ENCODE data around the gene NMNAT2. TPM values are rescaled to one million over a fixed set of nuclear protein-coding genes. Genes with fewer than 3 reads are reported as not detected.

NMNAT2 gene
- total RNA-seq, 1 donor from 2014 or later = 0.49 TPM

GRCh38 chr1:183315991-183316758 lies 102.0 kb downstream of the NMNAT2 start:
- Mint-ChIP-seq H3K36me3 (no peaks in the 10 kb centered on the region), H3K9me3 (peaks cover 2% of the 10 kb centered on the region), H3K27me3 (ENCODE audit: insufficient read depth, low read depth) (peaks cover 8% of the 10 kb centered on the region), H3K4me1 (peaks cover 62% of the 10 kb centered on the region), H3K4me3 (no peak overlapping the region), H3K27ac (peak overlapping the region; percentile 85)
- Histone ChIP-seq H3K27ac (no peak overlapping the region), H3K79me2 (ENCODE audit: low read depth) (no peaks in the 10 kb centered on the region), H3K36me3 (no peaks in the 10 kb centered on the region), H3K4me3 (no peak overlapping the region), H3K4me2 (no peak overlapping the region), H3K27me3 (no peaks in the 10 kb centered on the region), H2AFZ (replicated peaks) (peak overlapping the region; percentile 90), H3F3A (ENCODE audit: low read depth) (no peaks in the 10 kb centered on the region), H3K4me1 (peaks cover 18% of the 10 kb centered on the region), H4K20me1 (ENCODE audit: low read depth) (no peaks in the 10 kb centered on the region), H3K9ac (no peak overlapping the region), H3K9me3 (ENCODE audit: low read depth) (no peaks in the 10 kb centered on the region)
- no peak for TF ChIP-seq EZH2phosphoT487 (IDR thresholded peaks at IDR 0.05)
- TF ChIP-seq EZH2 (IDR thresholded peaks at IDR 0.05) = no peak
- TF ChIP-seq CTCF (IDR thresholded peaks at IDR 0.05) = no peak
- DNase-seq (ENCODE audit: low spot score) = no peak

- H3K4me3 Mint-ChIP-seq = no peak overlapping the region
- no peak for TF ChIP-seq EZH2phosphoT487 (IDR thresholded peaks at IDR 0.05)
- no peak for TF ChIP-seq EZH2 (IDR thresholded peaks at IDR 0.05)
- TF ChIP-seq CTCF (IDR thresholded peaks at IDR 0.05) = no peak
- peak; percentile 30 for DNase-seq (ENCODE audit: low spot score)
- peaks cover 5% of the 10 kb centered on the region for H3K9me3 Mint-ChIP-seq
- Histone ChIP-seq H2AFZ (replicated peaks) (no peak overlapping the region), H3K9me3 (ENCODE audit: low read depth) (no peaks in the 10 kb centered on the region), H3K36me3 (no peaks in the 10 kb centered on the region), H3K4me3 (no peak overlapping the region), H3K4me2 (peak overlapping the region; percentile 1), H3F3A (ENCODE audit: low read depth) (no peaks in the 10 kb centered on the region), H3K9ac (no peak overlapping the region), H3K4me1 (peaks cover 18% of the 10 kb centered on the region), H3K79me2 (ENCODE audit: low read depth) (no peaks in the 10 kb centered on the region), H3K27me3 (no peaks in the 10 kb centered on the region), H3K27ac (no peak overlapping the region), H4K20me1 (ENCODE audit: low read depth) (no peaks in the 10 kb centered on the region)
- H3K27ac Mint-ChIP-seq = no peak overlapping the region
- H3K36me3 Mint-ChIP-seq = peaks cover 3% of the 10 kb centered on the region
- H3K4me1 Mint-ChIP-seq = peaks cover 56% of the 10 kb centered on the region
- peaks cover 11% of the 10 kb centered on the region for H3K27me3 Mint-ChIP-seq (ENCODE audit: insufficient read depth, low read depth)
Measured at GRCh38 chr1:183313063-183313462, 105.1 kb downstream of the NMNAT2 start.

- Histone ChIP-seq H3K4me3 (no peak overlapping the region), H4K20me1 (ENCODE audit: low read depth) (no peaks in the 10 kb centered on the region), H3K27ac (no peak overlapping the region), H3K4me1 (peaks cover 12% of the 10 kb centered on the region), H3K9me3 (ENCODE audit: low read depth) (no peaks in the 10 kb centered on the region), H3F3A (ENCODE audit: low read depth) (no peaks in the 10 kb centered on the region), H3K9ac (no peak overlapping the region), H3K36me3 (no peaks in the 10 kb centered on the region), H3K79me2 (ENCODE audit: low read depth) (no peaks in the 10 kb centered on the region), H3K27me3 (no peaks in the 10 kb centered on the region), H3K4me2 (no peak overlapping the region), H2AFZ (replicated peaks) (peak overlapping the region; percentile 6)
- H3K27me3 Mint-ChIP-seq (ENCODE audit: insufficient read depth, low read depth) = peaks cover 6% of the 10 kb centered on the region
- no peak overlapping the region for H3K27ac Mint-ChIP-seq
- H3K9me3 Mint-ChIP-seq = peaks cover 5% of the 10 kb centered on the region
- no peak for DNase-seq (ENCODE audit: low spot score)
- H3K4me3 Mint-ChIP-seq = peak overlapping the region; percentile 33
- peaks cover 45% of the 10 kb centered on the region for H3K4me1 Mint-ChIP-seq
- no peak for TF ChIP-seq EZH2 (IDR thresholded peaks at IDR 0.05)
- TF ChIP-seq CTCF (IDR thresholded peaks at IDR 0.05) = no peak
- TF ChIP-seq EZH2phosphoT487 (IDR thresholded peaks at IDR 0.05) = no peak
- peaks cover 3% of the 10 kb centered on the region for H3K36me3 Mint-ChIP-seq
Measured at GRCh38 chr1:183310753-183311479, 107.3 kb downstream of the NMNAT2 start.
